K562 (cell line): Measurements from ENCODE around the gene ANKRD65. TPM values are rescaled to one million over a fixed set of nuclear protein-coding genes. Genes with fewer than 3 reads are reported as not detected.

ENCODE experiments used
- CBFA2T2 ChIP-seq: fragments of 450-650 bp; conservative IDR thresholded peaks from 2 replicates; pipeline ENCODE4 v1.6.1; 2017; ENCODE audit warnings: mild to moderate bottlenecking
- CBX2 ChIP-seq: fragments of 200-600 bp; sonication (generic); IDR thresholded peaks from one replicate; pipeline ENCODE4 v1.6.1; 2012; ENCODE audit warnings: mild to moderate bottlenecking, low read length, inconsistent platforms; ENCODE audit not compliant: insufficient read depth, poor library complexity, severe bottlenecking
- CREBBP ChIP-seq: IDR thresholded peaks from one replicate; pipeline ENCODE4 v1.6.1; 2012; ENCODE audit warnings: low read depth, mild to moderate bottlenecking, control low read depth, inconsistent platforms, low read length
- CTCF ChIP-seq, 3 experiments: IDR thresholded peaks in 2 of 3; conservative IDR thresholded peaks in 1 of 3; 2 replicates each; pipeline ENCODE4 v1.5.1; 2011 to 2012; ENCODE audit warnings: low read length in 3 of 3, mild to moderate bottlenecking in 3 of 3, control low read depth in 2 of 3, improper control_type of control experiment in 1 of 3, inconsistent platforms in 1 of 3, low read depth in 1 of 3, mixed read lengths in 1 of 3, moderate library complexity in 1 of 3; ENCODE audit not compliant: insufficient read depth in 2 of 3
- DEAF1 ChIP-seq: fragments of 450-650 bp; formaldehyde crosslinking; IDR thresholded peaks from 2 replicates; pipeline ENCODE4 v1.4.0; 2020; ENCODE audit warnings: mild to moderate bottlenecking, moderate library complexity
- ELF1 ChIP-seq: fragments of 200-800 bp; sonication (Bioruptor generic); IDR thresholded peaks from 2 replicates; pipeline ENCODE4 v1.6.1; 2016; ENCODE audit warnings: missing genetic modification characterization, missing compliant biosample characterization
- FOS ChIP-seq: IDR thresholded peaks from 3 replicates; pipeline ENCODE4 v1.6.1; 2011; ENCODE audit not compliant: insufficient read length; ENCODE audit errors: extremely low read depth
- MYNN ChIP-seq, 2 experiments: sonication (generic); formaldehyde crosslinking in 1 of 2; IDR thresholded peaks; 2 replicates each; pipeline versions ENCODE4 v1.5.0 to v1.6.1; 2016 to 2020; ENCODE audit warnings: antibody characterized with exemption in 1 of 2, missing genetic modification reagents in 1 of 2
- PBX2 ChIP-seq, 2 experiments: IDR thresholded peaks in 1 of 2; conservative IDR thresholded peaks in 1 of 2; 2 replicates each; pipeline ENCODE4 v1.6.1; 2016; ENCODE audit warnings: low read depth in 2 of 2, mild to moderate bottlenecking in 1 of 2, missing compliant biosample characterization in 1 of 2, missing genetic modification characterization in 1 of 2, moderate library complexity in 1 of 2
- SMAD2 ChIP-seq: fragments of 150-350 bp; IDR thresholded peaks from 2 replicates; pipeline ENCODE4 v1.6.1; 2014; ENCODE audit warnings: low read depth, mild to moderate bottlenecking, low read length
- SMAD4 ChIP-seq: fragments of 250-450 bp; sonication (Bioruptor Pico); conservative IDR thresholded peaks from 2 replicates; pipeline ENCODE4 v1.8.0; 2021; ENCODE audit warnings: inconsistent platforms, mild to moderate bottlenecking, moderate library complexity
- ZMIZ1 ChIP-seq, 2 experiments: fragments of 150-350 bp in 1 of 2; IDR thresholded peaks; 2 replicates each; pipeline ENCODE4 v1.6.1; 2012 to 2016; ENCODE audit warnings: low read depth in 2 of 2, low read length in 2 of 2, mild to moderate bottlenecking in 1 of 2, moderate library complexity in 1 of 2
- ZNF431 ChIP-seq: sonication (generic); formaldehyde crosslinking; IDR thresholded peaks from 2 replicates; pipeline ENCODE4 v1.8.0; 2022; ENCODE audit warnings: mild to moderate bottlenecking, missing genetic modification reagents
- polyA plus RNA-seq, 8 experiments: library from polyadenylated mRNA; depleted of rRNA in 4 of 8; stranded (reverse) in 5 of 8; unstranded in 3 of 8; fragments of >200 nt; fragmentation: Nextera tagmentation in 2 of 8; fragmentation: Illumina TruSeq in 1 of 8; extraction: Ambion mirVana in 2 of 8; extraction: Trizol in 1 of 8; gene quantifications; 2 replicates each; pipeline versions ENCODE4 v1.2.1 to v1.2.3, GENCODE V29; 2011 to 2014; ENCODE audit warnings: inconsistent platforms in 1 of 8, missing spikeins in 1 of 8
- total RNA-seq, 7 experiments: library from RNA; depleted of rRNA in 6 of 7; stranded (reverse); fragments of >200 nt in 6 of 7; fragmentation: Illumina TruSeq in 2 of 7; extraction: Trizol in 2 of 7; gene quantifications; 2 replicates each; pipeline versions ENCODE4 v1.2.1 to v1.2.3, GENCODE V29; 2011 to 2021; ENCODE audit warnings: low replicate concordance in 1 of 7
- TF ChIP-seq, protein P1 (sequence below): sonication (generic); formaldehyde crosslinking; IDR thresholded peaks from 2 replicates; pipeline ENCODE4 v1.9.0; 2022; ENCODE audit warnings: mild to moderate bottlenecking, missing genetic modification reagents

ANKRD65 gene
- total and polyA plus RNA-seq, 9 of the 15 experiments (the other 6 are each of a cell fraction or from before 2014, with no cell fraction given): not detected

DNA sequence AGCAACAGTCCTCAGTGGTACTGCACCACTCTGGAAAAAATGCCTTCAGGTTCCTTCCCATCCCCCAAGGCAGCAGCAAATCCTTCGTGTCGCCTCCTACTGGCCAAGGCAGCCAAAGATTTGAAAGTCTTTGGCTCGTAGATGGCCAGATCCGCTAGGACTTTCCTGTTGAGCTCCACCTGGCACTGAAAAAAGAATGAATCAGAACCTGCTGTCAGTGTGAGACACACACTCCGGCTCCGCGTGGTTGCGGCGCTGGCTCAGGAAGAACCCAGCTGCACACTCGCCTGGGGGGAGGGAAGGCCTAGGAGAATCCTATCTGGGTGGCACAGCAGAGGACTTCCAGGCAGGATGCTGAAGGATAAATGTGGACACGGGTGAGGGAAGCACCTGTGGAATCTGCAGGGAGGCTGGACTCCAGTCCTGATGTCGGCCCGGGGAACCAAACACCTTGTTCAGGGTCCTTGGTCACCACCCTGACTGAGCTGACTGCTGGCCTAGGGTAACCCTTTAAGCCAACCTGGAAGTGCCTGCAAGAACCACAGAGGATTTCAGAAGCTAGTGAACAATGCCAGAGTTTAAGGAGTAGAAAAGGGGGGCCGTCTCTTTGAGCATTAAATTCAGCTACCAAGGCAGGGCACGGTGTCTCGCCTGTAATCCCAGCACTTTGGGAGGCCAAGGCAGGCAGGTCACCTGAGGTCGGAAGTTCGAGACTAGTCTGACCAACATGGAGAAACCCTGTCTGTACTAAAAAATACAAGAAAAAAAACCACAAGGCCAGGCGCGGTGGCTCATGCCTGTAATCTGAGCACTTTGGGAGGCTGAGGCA, 18.8 kb downstream of the ANKRD65 start (continued):
- TF ChIP-seq DEAF1 (no peak), CBX2 (no peak), CBFA2T2 (no peak), ZNF431 (CRISPR knock-in tag) (no peak), CREBBP (no peak), SMAD2 (no peak), ELF1 (no peak), ZMIZ1 (IDR thresholded peaks at IDR 0.05; ENCODE audit: low read depth in 2 of 2, low read length in 2 of 2) (0 out of 4 replicates have a peak, but pooled peaks of 1 of the 2 experiments have one; percentile 27), MYNN (IDR thresholded peaks at IDR 0.05) (peak; percentile 67; the same call in 1 of the 2 replicates), MYNN (CRISPR knock-in tag; IDR thresholded peaks at IDR 0.05) (no peak), SMAD4 (CRISPR knock-in tag) (0 out of 2 replicates have a peak, but pooled peaks have one; percentile 26), CTCF (IDR thresholded peaks at IDR 0.05 in 2 of 3, conservative IDR thresholded peaks at IDR 0.05 in 1 of 3; ENCODE audit: insufficient read depth in 2 of 3, low read depth in 1 of 3, low read length in 3 of 3) (peak; percentile 80 to 96 (median 83)), FOS (no peak), PBX2 (CRISPR knock-in tag; IDR thresholded peaks at IDR 0.05; ENCODE audit: low read depth) (no peak), PBX2 (tag; conservative IDR thresholded peaks at IDR 0.05; ENCODE audit: low read depth) (0 out of 2 replicates have a peak, but pooled peaks have one; percentile 27)
- TF ChIP-seq, protein P1, sequence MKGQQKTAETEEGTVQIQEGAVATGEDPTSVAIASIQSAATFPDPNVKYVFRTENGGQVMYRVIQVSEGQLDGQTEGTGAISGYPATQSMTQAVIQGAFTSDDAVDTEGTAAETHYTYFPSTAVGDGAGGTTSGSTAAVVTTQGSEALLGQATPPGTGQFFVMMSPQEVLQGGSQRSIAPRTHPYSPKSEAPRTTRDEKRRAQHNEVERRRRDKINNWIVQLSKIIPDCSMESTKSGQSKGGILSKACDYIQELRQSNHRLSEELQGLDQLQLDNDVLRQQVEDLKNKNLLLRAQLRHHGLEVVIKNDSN: peak; percentile 38; the same call in 1 of the 2 replicates
